GM23338 (cell line): Measurements from ENCODE around the gene NSUN4. TPM values are rescaled to one million over a fixed set of nuclear protein-coding genes. Genes with fewer than 3 reads are reported as not detected.
A peak's percentile ranks its signal among the peaks of the same experiment; 100 is the strongest.

ENCODE experiments used
- ATAC-seq: fragments of 200-7000 bp; cut with Tn5 transposase; 3 replicates; pipeline ENCODE4 v1.9.1; 2020
- DNase-seq: peaks from one replicate; pipeline ENCODE4 v3.0.0-alpha.2; 2015; ENCODE audit warnings: low spot score
- H2AFZ ChIP-seq: fragments of 200-600 bp; sonication (generic); 2 replicates; pipeline ENCODE4 v1.8.0; 2016; ENCODE audit warnings: antibody characterized with exemption, mild to moderate bottlenecking, moderate library complexity
- H3F3A ChIP-seq: fragments of 200-600 bp; sonication (generic); replicated peaks from 2 replicates; pipeline ENCODE4 v1.8.0; 2017; ENCODE audit warnings: antibody characterized with exemption, mixed run types, low read depth
- H3K27ac ChIP-seq: fragments of 200-600 bp; sonication (generic); 2 replicates; pipeline ENCODE4 v1.6.1; 2016; ENCODE audit warnings: low read depth
- H3K27me3 ChIP-seq: fragments of 200-600 bp; sonication (generic); 2 replicates; pipeline ENCODE4 v1.8.0; 2016; ENCODE audit warnings: mild to moderate bottlenecking, mixed run types, moderate library complexity; ENCODE audit not compliant: insufficient read depth
- H3K36me3 ChIP-seq: fragments of 200-600 bp; sonication (generic); 2 replicates; pipeline ENCODE4 v1.8.0; 2016; ENCODE audit warnings: mild to moderate bottlenecking; ENCODE audit not compliant: insufficient read depth
- H3K4me1 ChIP-seq: fragments of 200-600 bp; sonication (generic); 2 replicates; pipeline ENCODE4 v1.8.0; 2016; ENCODE audit warnings: mild to moderate bottlenecking, moderate library complexity; ENCODE audit not compliant: insufficient read depth
- H3K4me2 ChIP-seq: fragments of 200-600 bp; sonication (generic); 2 replicates; pipeline ENCODE4 v1.7.1; 2017; ENCODE audit warnings: mixed run types
- H3K4me3 ChIP-seq: fragments of 200-600 bp; sonication (generic); 2 replicates; pipeline ENCODE4 v1.6.1; 2016; ENCODE audit warnings: mixed run types
- H3K79me2 ChIP-seq: fragments of 200-600 bp; sonication (generic); replicated peaks from 2 replicates; pipeline ENCODE4 v1.8.0; 2017; ENCODE audit warnings: mild to moderate bottlenecking; ENCODE audit not compliant: insufficient read depth
- H3K9me2 ChIP-seq: fragments of 200-600 bp; sonication (generic); 2 replicates; pipeline ENCODE4 v1.8.0; 2017; ENCODE audit not compliant: insufficient read depth
- H4K20me1 ChIP-seq: fragments of 200-600 bp; sonication (generic); replicated peaks from 2 replicates; pipeline ENCODE4 v1.8.0; 2017; ENCODE audit warnings: mild to moderate bottlenecking; ENCODE audit not compliant: insufficient read depth
- H3K27ac Mint-ChIP-seq: 2 replicates; pipeline ENCODE4 v1.8.0; 2020; ENCODE audit warnings: inconsistent platforms, mild to moderate bottlenecking, moderate library complexity, mixed read lengths
- H3K27me3 Mint-ChIP-seq: 3 replicates; pipeline ENCODE4 v1.8.0; 2022; ENCODE audit warnings: low read depth, mild to moderate bottlenecking, moderate library complexity, mixed read lengths, inconsistent platforms; ENCODE audit not compliant: insufficient read depth, poor library complexity
- H3K36me3 Mint-ChIP-seq: 3 replicates; pipeline ENCODE4 v1.8.0; 2021; ENCODE audit warnings: low read depth, mild to moderate bottlenecking, inconsistent platforms, moderate library complexity, mixed read lengths
- H3K4me1 Mint-ChIP-seq: 3 replicates; pipeline ENCODE4 v1.8.0; 2020; ENCODE audit warnings: mild to moderate bottlenecking, inconsistent platforms, mixed read lengths
- H3K4me3 Mint-ChIP-seq: 3 replicates; pipeline ENCODE4 v1.8.0; 2021; ENCODE audit warnings: moderate library complexity, mild to moderate bottlenecking, inconsistent platforms, mixed read lengths
- H3K9me3 Mint-ChIP-seq: 3 replicates; pipeline ENCODE4 v1.8.0; 2020; ENCODE audit warnings: moderate library complexity, mild to moderate bottlenecking, inconsistent platforms, mixed read lengths
- CREB1 ChIP-seq: fragments of 250-450 bp; sonication (Bioruptor Pico); IDR thresholded peaks from 2 replicates; pipeline ENCODE4 v1.5.0; 2020; ENCODE audit warnings: low read depth, mild to moderate bottlenecking, moderate library complexity
- EZH2 ChIP-seq: fragments of 200-600 bp; sonication (generic); IDR thresholded peaks from one replicate; pipeline ENCODE4 v1.8.0; 2017; ENCODE audit warnings: antibody characterized with exemption, mild to moderate bottlenecking, low read depth; ENCODE audit not compliant: unreplicated experiment
- EZH2phosphoT487 ChIP-seq: fragments of 200-600 bp; sonication (generic); IDR thresholded peaks from one replicate; pipeline ENCODE4 v1.8.1; 2018; ENCODE audit warnings: antibody characterized with exemption; ENCODE audit not compliant: unreplicated experiment
- JUNB ChIP-seq: IDR thresholded peaks from one replicate; pipeline ENCODE4 v1.6.1; 2016; ENCODE audit warnings: antibody characterized with exemption; ENCODE audit not compliant: unreplicated experiment
- NANOG ChIP-seq: IDR thresholded peaks from 2 replicates; pipeline ENCODE4 v1.6.1; 2016; ENCODE audit warnings: antibody characterized with exemption, borderline replicate concordance
- POLR2AphosphoS5 ChIP-seq: IDR thresholded peaks from 2 replicates; pipeline ENCODE4 v1.6.1; 2016; ENCODE audit warnings: antibody characterized with exemption, low read depth
- STAT1 ChIP-seq: IDR thresholded peaks from one replicate; pipeline ENCODE4 v1.6.1; 2016; ENCODE audit warnings: antibody characterized with exemption; ENCODE audit not compliant: unreplicated experiment
- ZNF114 ChIP-seq: fragments of 250-450 bp; sonication (Bioruptor Pico); IDR thresholded peaks from 2 replicates; pipeline ENCODE4 v1.5.0; 2020; ENCODE audit warnings: mild to moderate bottlenecking, moderate library complexity
- ZNF331 ChIP-seq: fragments of 250-450 bp; sonication (Bioruptor Pico); IDR thresholded peaks from 2 replicates; pipeline ENCODE4 v1.5.0; 2020; ENCODE audit warnings: low read depth, mild to moderate bottlenecking, moderate library complexity
- polyA plus RNA-seq: library from polyadenylated mRNA; unstranded; fragments of >200 nt; fragmentation: Nextera tagmentation; extraction: Ambion mirVana; gene quantifications from 2 replicates; pipeline ENCODE4 v1.2.1, GENCODE V29; 2016
- total RNA-seq: library from RNA; depleted of rRNA; stranded (reverse); fragments of >200 nt; shearing (Covaris generic); gene quantifications from 2 replicates; pipeline ENCODE4 v1.2.3, GENCODE V29; 2014
- TF ChIP-seq, protein P1 (sequence below): IDR thresholded peaks from one replicate; pipeline ENCODE4 v1.6.1; 2018; ENCODE audit warnings: antibody characterized with exemption; ENCODE audit not compliant: unreplicated experiment
- TF ChIP-seq, protein P2 (sequence below): IDR thresholded peaks from 2 replicates; pipeline ENCODE4 v1.6.1; 2016; ENCODE audit warnings: antibody characterized with exemption
- TF ChIP-seq, protein P3 (sequence below), 2 experiments: fragments of 200-600 bp in 1 of 2; sonication (generic) in 1 of 2; conservative IDR thresholded peaks; 2 replicates each; pipeline versions ENCODE4 v1.5.1 to v1.6.1; 2016 to 2017; ENCODE audit warnings: antibody characterized with exemption in 2 of 2, low read depth in 2 of 2, mild to moderate bottlenecking in 2 of 2, moderate library complexity in 1 of 2

Gene NSUN4
- total and polyA plus RNA-seq, 2 experiments from 2014 or later: 8.9 to 11.6 TPM

DNA sequence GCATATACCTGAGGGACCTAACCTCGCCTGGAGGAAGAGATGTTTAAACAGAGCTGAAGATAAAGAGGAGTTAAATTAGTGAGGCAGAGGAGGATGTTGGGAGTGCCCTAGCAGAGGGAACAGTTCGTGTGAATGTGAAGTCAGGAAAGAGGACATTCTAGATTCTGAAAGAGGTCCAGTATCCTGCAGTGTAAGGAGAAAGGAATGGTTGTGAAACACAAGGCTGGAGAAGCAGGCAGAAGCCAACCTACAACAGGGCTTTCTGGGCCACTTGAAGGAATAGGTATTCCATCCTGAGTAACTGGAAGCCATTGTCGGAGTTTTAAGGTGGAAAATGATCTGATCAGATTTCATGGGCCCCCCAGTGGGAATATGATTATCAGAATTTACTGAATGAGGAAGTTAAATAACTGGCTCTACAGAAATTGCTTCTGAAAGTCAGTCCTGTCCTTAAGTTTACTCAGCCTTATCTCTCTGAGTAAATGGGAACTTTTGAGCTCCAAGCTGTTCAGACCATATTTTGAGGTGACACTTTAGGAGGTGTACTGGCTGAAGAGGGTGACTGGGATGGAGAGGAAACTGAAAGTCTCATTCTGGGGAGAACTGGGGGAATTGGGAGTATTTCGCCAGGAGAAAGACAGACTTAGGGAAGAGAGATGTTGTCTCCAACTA, 29.1 kb downstream of the NSUN4 start (continued):
- TF ChIP-seq ZNF114: no peak
- TF ChIP-seq, protein P1, sequence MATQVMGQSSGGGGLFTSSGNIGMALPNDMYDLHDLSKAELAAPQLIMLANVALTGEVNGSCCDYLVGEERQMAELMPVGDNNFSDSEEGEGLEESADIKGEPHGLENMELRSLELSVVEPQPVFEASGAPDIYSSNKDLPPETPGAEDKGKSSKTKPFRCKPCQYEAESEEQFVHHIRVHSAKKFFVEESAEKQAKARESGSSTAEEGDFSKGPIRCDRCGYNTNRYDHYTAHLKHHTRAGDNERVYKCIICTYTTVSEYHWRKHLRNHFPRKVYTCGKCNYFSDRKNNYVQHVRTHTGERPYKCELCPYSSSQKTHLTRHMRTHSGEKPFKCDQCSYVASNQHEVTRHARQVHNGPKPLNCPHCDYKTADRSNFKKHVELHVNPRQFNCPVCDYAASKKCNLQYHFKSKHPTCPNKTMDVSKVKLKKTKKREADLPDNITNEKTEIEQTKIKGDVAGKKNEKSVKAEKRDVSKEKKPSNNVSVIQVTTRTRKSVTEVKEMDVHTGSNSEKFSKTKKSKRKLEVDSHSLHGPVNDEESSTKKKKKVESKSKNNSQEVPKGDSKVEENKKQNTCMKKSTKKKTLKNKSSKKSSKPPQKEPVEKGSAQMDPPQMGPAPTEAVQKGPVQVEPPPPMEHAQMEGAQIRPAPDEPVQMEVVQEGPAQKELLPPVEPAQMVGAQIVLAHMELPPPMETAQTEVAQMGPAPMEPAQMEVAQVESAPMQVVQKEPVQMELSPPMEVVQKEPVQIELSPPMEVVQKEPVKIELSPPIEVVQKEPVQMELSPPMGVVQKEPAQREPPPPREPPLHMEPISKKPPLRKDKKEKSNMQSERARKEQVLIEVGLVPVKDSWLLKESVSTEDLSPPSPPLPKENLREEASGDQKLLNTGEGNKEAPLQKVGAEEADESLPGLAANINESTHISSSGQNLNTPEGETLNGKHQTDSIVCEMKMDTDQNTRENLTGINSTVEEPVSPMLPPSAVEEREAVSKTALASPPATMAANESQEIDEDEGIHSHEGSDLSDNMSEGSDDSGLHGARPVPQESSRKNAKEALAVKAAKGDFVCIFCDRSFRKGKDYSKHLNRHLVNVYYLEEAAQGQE: no peak

DNA sequence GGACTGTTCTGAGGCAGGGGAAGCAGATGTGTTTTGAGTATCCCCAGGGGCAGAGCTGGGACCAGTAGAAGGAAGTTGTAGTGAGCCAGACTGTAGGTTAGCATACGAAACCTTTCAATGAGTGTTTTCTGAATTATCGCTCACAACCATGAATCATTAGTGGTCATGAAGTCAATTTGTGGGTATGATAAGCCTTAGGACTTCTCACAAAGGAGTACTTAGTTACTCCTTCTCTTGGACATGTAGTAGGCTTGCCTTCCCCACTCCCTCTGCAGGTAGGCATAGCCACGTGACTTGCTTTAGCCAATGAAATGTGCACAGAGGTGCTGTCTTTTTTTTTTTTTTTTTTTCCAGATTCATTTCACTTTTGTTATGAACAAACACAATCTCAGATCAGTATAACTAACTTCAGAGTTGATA, 29.6 kb downstream of the NSUN4 start:
- H3K4me1 Mint-ChIP-seq: peaks cover 6% of the 10 kb centered on the region; the same call in 2 of the 3 replicates
- Histone ChIP-seq H3K36me3 (no peaks in the 10 kb centered on the region; the same call in 1 of the 2 replicates), H2AFZ (no peak overlapping the region), H3K9me2 (no peaks in the 10 kb centered on the region), H3K27ac (no peak overlapping the region), H3K4me3 (no peak overlapping the region), H3F3A (0 out of 2 replicates have a peak, but pooled peaks cover 3% of the 10 kb centered on the region), H3K4me2 (no peak overlapping the region), H4K20me1 (no peaks in the 10 kb centered on the region), H3K4me1 (no peaks in the 10 kb centered on the region), H3K27me3 (no peaks in the 10 kb centered on the region), H3K79me2 (no peaks in the 10 kb centered on the region)
- no peaks in the 10 kb centered on the region; the same call in 1 of the 3 replicates for H3K9me3 Mint-ChIP-seq
- ATAC-seq (peak; percentile 41; the same call in 2 of the 3 replicates), DNase-seq (no peak)
- no peaks in the 10 kb centered on the region for H3K27me3 Mint-ChIP-seq
- peak overlapping the region; percentile 58; the same call in 1 of the 2 replicates for H3K27ac Mint-ChIP-seq
- H3K36me3 Mint-ChIP-seq: peaks cover 8% of the 10 kb centered on the region; the same call in 1 of the 3 replicates
- no peak overlapping the region for H3K4me3 Mint-ChIP-seq
- TF ChIP-seq, protein P2, sequence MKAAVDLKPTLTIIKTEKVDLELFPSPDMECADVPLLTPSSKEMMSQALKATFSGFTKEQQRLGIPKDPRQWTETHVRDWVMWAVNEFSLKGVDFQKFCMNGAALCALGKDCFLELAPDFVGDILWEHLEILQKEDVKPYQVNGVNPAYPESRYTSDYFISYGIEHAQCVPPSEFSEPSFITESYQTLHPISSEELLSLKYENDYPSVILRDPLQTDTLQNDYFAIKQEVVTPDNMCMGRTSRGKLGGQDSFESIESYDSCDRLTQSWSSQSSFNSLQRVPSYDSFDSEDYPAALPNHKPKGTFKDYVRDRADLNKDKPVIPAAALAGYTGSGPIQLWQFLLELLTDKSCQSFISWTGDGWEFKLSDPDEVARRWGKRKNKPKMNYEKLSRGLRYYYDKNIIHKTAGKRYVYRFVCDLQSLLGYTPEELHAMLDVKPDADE: no peak
- TF ChIP-seq ZNF331 (CRISPR knock-in tag) (no peak), EZH2 (no peak), POLR2AphosphoS5 (no peak), NANOG (no peak), ZNF114 (no peak), CREB1 (no peak), JUNB (no peak), EZH2phosphoT487 (no peak), STAT1 (no peak)
- TF ChIP-seq, protein P1: no peak
- TF ChIP-seq, protein P3, sequence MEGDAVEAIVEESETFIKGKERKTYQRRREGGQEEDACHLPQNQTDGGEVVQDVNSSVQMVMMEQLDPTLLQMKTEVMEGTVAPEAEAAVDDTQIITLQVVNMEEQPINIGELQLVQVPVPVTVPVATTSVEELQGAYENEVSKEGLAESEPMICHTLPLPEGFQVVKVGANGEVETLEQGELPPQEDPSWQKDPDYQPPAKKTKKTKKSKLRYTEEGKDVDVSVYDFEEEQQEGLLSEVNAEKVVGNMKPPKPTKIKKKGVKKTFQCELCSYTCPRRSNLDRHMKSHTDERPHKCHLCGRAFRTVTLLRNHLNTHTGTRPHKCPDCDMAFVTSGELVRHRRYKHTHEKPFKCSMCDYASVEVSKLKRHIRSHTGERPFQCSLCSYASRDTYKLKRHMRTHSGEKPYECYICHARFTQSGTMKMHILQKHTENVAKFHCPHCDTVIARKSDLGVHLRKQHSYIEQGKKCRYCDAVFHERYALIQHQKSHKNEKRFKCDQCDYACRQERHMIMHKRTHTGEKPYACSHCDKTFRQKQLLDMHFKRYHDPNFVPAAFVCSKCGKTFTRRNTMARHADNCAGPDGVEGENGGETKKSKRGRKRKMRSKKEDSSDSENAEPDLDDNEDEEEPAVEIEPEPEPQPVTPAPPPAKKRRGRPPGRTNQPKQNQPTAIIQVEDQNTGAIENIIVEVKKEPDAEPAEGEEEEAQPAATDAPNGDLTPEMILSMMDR (conservative IDR thresholded peaks at IDR 0.05; ENCODE audit: low read depth in 2 of 2): no peak
